OCI-LY3 (cell line): ENCODE measurements around the gene PIK3AP1.
"Not testable (repeated sequence)": the region's sequence is repeated elsewhere in the genome, so short reads cannot be mapped to it uniquely, and the experiment has no call there.

ENCODE experiments used
- H2AFZ ChIP-seq: fragments of 200-600, 300-600 bp; shearing (Covaris generic); 2 replicates; pipeline ENCODE4 v1.6.0; 2014; ENCODE audit warnings: antibody characterized with exemption, low read depth, low read length
- H3K27ac ChIP-seq: fragments of 200-600, 300-600 bp; sonication (generic); 2 replicates; pipeline ENCODE4 v1.5.1; 2014; ENCODE audit warnings: mild to moderate bottlenecking, low read length, moderate library complexity, mixed read lengths
- H3K27me3 ChIP-seq: fragments of 200-600, 300-600 bp; sonication (generic); 2 replicates; pipeline ENCODE4 v1.6.1; 2014; ENCODE audit warnings: low read depth, low read length, mixed read lengths
- H3K36me3 ChIP-seq: fragments of 200-600, 300-600 bp; sonication (generic); replicated peaks from 2 replicates; pipeline ENCODE3; 2014; ENCODE audit warnings: low read depth, low read length, mixed read lengths
- H3K4me1 ChIP-seq: fragments of 300-600, 200-600 bp; sonication (generic); 2 replicates; pipeline ENCODE4 v1.6.1; 2014; ENCODE audit warnings: low read length, mixed read lengths
- H3K4me2 ChIP-seq: fragments of 200-600, 300-600 bp; sonication (generic); 2 replicates; pipeline ENCODE4 v1.6.1; 2014; ENCODE audit warnings: low read length, mixed read lengths
- H3K4me3 ChIP-seq: fragments of 300-600, 200-600 bp; sonication (generic); 2 replicates; pipeline ENCODE4 v1.5.1; 2014; ENCODE audit warnings: antibody characterized with exemption, mild to moderate bottlenecking, low read length, moderate library complexity
- H3K79me2 ChIP-seq: fragments of 300-600, 200-600 bp; shearing (Covaris generic); 2 replicates; pipeline ENCODE4 v1.6.1; 2014; ENCODE audit warnings: mild to moderate bottlenecking, low read length, mixed read lengths
- H3K9ac ChIP-seq: fragments of 300-600, 200-600 bp; shearing (Covaris generic); 2 replicates; pipeline ENCODE4 v1.6.0; 2014; ENCODE audit warnings: mild to moderate bottlenecking, low read length, moderate library complexity
- H3K9me3 ChIP-seq: fragments of 200-600, 300-600 bp; shearing (Covaris generic); 2 replicates; pipeline ENCODE4 v1.6.1; 2014; ENCODE audit warnings: low read length, mixed read lengths; ENCODE audit not compliant: insufficient read depth
- H4K20me1 ChIP-seq: fragments of 200-600, 300-600 bp; sonication (generic); 2 replicates; pipeline ENCODE4 v1.6.1; 2016; ENCODE audit warnings: low read length, mixed read lengths; ENCODE audit not compliant: insufficient read depth
- CTCF ChIP-seq: fragments of 200-600, 300-600 bp; sonication (generic); IDR thresholded peaks from 2 replicates; pipeline ENCODE4 v1.5.1; 2014; ENCODE audit warnings: antibody characterized with exemption, low read length, low read depth
- EZH2phosphoT487 ChIP-seq: fragments of 200-600 bp; shearing (Covaris generic); IDR thresholded peaks from 2 replicates; pipeline ENCODE4 v1.6.1; 2018; ENCODE audit warnings: antibody characterized with exemption, mixed run types, low read depth

Gene PIK3AP1

GRCh38 chr10:96576277-96576980 is 143.9 kb downstream of the PIK3AP1 start:
- H3K9ac ChIP-seq: no peak overlapping the region
- peaks cover 17% of the 10 kb centered on the region for H3K36me3 ChIP-seq
- no peaks in the 10 kb centered on the region for H3K27me3 ChIP-seq
- H4K20me1 ChIP-seq: peaks cover 79% of the 10 kb centered on the region
- no peak overlapping the region for H3K4me3 ChIP-seq
- TF ChIP-seq EZH2phosphoT487: no peak
- TF ChIP-seq CTCF: no peak
- H2AFZ ChIP-seq: no peak overlapping the region
- H3K4me2 ChIP-seq: peak overlapping the region; percentile 4; the same call in 1 of the 2 replicates
- H3K27ac ChIP-seq: no peak overlapping the region
- H3K79me2 ChIP-seq: peaks cover 94% of the 10 kb centered on the region
- H3K4me1 ChIP-seq: peaks cover 13% of the 10 kb centered on the region
- H3K9me3 ChIP-seq: no peaks in the 10 kb centered on the region

GRCh38 chr10:96574564-96574963 is 145.8 kb downstream of the PIK3AP1 start:
- H3K4me3 ChIP-seq, H3K27me3 ChIP-seq, H3K27ac ChIP-seq, H3K4me2 ChIP-seq, H3K9ac ChIP-seq, H3K9me3 ChIP-seq, H2AFZ ChIP-seq: not testable (repeated sequence)
- peaks cover 13% of the 10 kb centered on the region for H3K4me1 ChIP-seq
- H3K79me2 ChIP-seq: peaks cover 92% of the 10 kb centered on the region
- peaks cover 17% of the 10 kb centered on the region for H3K36me3 ChIP-seq
- H4K20me1 ChIP-seq: peaks cover 71% of the 10 kb centered on the region

GRCh38 chr10:96573036-96573435 is 147.3 kb downstream of the PIK3AP1 start:
- Histone ChIP-seq H3K36me3 (peaks cover 17% of the 10 kb centered on the region), H2AFZ (no peak overlapping the region), H3K9ac (no peak overlapping the region), H3K4me2 (no peak overlapping the region), H3K27ac (no peak overlapping the region), H3K4me3 (no peak overlapping the region), H4K20me1 (peaks cover 64% of the 10 kb centered on the region), H3K4me1 (peaks cover 13% of the 10 kb centered on the region), H3K79me2 (peaks cover 89% of the 10 kb centered on the region), H3K27me3 (no peaks in the 10 kb centered on the region), H3K9me3 (no peaks in the 10 kb centered on the region)
- TF ChIP-seq CTCF (no peak), EZH2phosphoT487 (no peak)

GRCh38 chr10:96570983-96571964 is 149.0 kb downstream of the PIK3AP1 start:
- Histone ChIP-seq H3K36me3 (peaks cover 14% of the 10 kb centered on the region), H4K20me1 (peaks cover 54% of the 10 kb centered on the region), H3K4me2 (no peak overlapping the region), H3K27ac (no peak overlapping the region), H2AFZ (no peak overlapping the region), H3K79me2 (peaks cover 81% of the 10 kb centered on the region), H3K4me1 (peaks cover under 1% of the 10 kb centered on the region), H3K9ac (no peak overlapping the region), H3K9me3 (no peaks in the 10 kb centered on the region), H3K4me3 (no peak overlapping the region), H3K27me3 (no peaks in the 10 kb centered on the region)
- TF ChIP-seq EZH2phosphoT487: no peak
- no peak for TF ChIP-seq CTCF
